Measurements from ENCODE around the gene HSPA4. TPM values are rescaled to one million over a fixed set of nuclear protein-coding genes. Genes with fewer than 3 reads are reported as not detected.

HSPA4 gene
- total RNA-seq, 2 donors from 2014 or later, result 245 to 287 TPM

- H3K36me3 ChIP-seq (ENCODE audit: control insufficient read depth, insufficient read depth, low read length), result peaks cover 5% of the 10 kb centered on the region
- peak overlapping the region; percentile 99 for H3K27ac ChIP-seq (ENCODE audit: low read depth, low read length)
- H3K9ac ChIP-seq (ENCODE audit: extremely low read depth, low read length, poor library complexity, severe bottlenecking), result peak overlapping the region; percentile 100
- peaks cover 12% of the 10 kb centered on the region for H3K4me1 ChIP-seq (ENCODE audit: control insufficient read depth, insufficient read depth, low read length)
- peak overlapping the region; percentile 100 for H3K27ac Mint-ChIP-seq
- no peaks in the 10 kb centered on the region for H3K9me3 Mint-ChIP-seq
- H3K4me3 ChIP-seq (ENCODE audit: low read length), result peak overlapping the region; percentile 98
- no peaks in the 10 kb centered on the region for H3K27me3 ChIP-seq (ENCODE audit: control insufficient read depth, insufficient read depth, low read length, poor library complexity, severe bottlenecking)
- DNase-seq, result peak; percentile 78
- 18 to 29% methylated on average over 3 to 4 of the region's 4 CpGs for WGBS, 2 experiments (ENCODE audit: insufficient coverage in 1 of 2, insufficient read length in 1 of 2)
- no peak for TF ChIP-seq CTCF (conservative IDR thresholded peaks at IDR 0.05)
- peaks cover 11% of the 10 kb centered on the region for H3K36me3 Mint-ChIP-seq (ENCODE audit: low read depth)
- H3K27me3 Mint-ChIP-seq (ENCODE audit: insufficient read depth), result no peaks in the 10 kb centered on the region
- H3K9me3 ChIP-seq (ENCODE audit: control insufficient read depth, low read length), result no peaks in the 10 kb centered on the region
- peaks cover 30% of the 10 kb centered on the region for H3K4me1 Mint-ChIP-seq
- H3K4me3 Mint-ChIP-seq, result peak overlapping the region; percentile 95
Measured at GRCh38 chr5:133050521-133050920, 1.3 kb upstream of the HSPA4 start.

- TF ChIP-seq CTCF (conservative IDR thresholded peaks at IDR 0.05), result no peak
- Mint-ChIP-seq H3K4me3 (peak overlapping the region; percentile 95), H3K27me3 (ENCODE audit: insufficient read depth) (no peaks in the 10 kb centered on the region), H3K27ac (peak overlapping the region; percentile 100), H3K36me3 (ENCODE audit: low read depth) (peaks cover 13% of the 10 kb centered on the region), H3K9me3 (no peaks in the 10 kb centered on the region), H3K4me1 (peaks cover 30% of the 10 kb centered on the region)
- Histone ChIP-seq H3K4me3 (ENCODE audit: low read length) (peak overlapping the region; percentile 98), H3K9me3 (ENCODE audit: control insufficient read depth, low read length) (no peaks in the 10 kb centered on the region), H3K9ac (ENCODE audit: extremely low read depth, low read length, poor library complexity, severe bottlenecking) (peak overlapping the region; percentile 100), H3K27me3 (ENCODE audit: control insufficient read depth, insufficient read depth, low read length, poor library complexity, severe bottlenecking) (no peaks in the 10 kb centered on the region), H3K36me3 (ENCODE audit: control insufficient read depth, insufficient read depth, low read length) (peaks cover 5% of the 10 kb centered on the region), H3K4me1 (ENCODE audit: control insufficient read depth, insufficient read depth, low read length) (peaks cover 12% of the 10 kb centered on the region), H3K27ac (ENCODE audit: low read depth, low read length) (peak overlapping the region; percentile 99)
- WGBS, 2 experiments (ENCODE audit: insufficient coverage in 1 of 2, insufficient read length in 1 of 2), result 8 to 9% methylated on average over 6 to 15 of the region's 15 CpGs
- DNase-seq, result no peak
Measured at GRCh38 chr5:133051061-133051541, 712 bp upstream of the HSPA4 start.

DNA sequence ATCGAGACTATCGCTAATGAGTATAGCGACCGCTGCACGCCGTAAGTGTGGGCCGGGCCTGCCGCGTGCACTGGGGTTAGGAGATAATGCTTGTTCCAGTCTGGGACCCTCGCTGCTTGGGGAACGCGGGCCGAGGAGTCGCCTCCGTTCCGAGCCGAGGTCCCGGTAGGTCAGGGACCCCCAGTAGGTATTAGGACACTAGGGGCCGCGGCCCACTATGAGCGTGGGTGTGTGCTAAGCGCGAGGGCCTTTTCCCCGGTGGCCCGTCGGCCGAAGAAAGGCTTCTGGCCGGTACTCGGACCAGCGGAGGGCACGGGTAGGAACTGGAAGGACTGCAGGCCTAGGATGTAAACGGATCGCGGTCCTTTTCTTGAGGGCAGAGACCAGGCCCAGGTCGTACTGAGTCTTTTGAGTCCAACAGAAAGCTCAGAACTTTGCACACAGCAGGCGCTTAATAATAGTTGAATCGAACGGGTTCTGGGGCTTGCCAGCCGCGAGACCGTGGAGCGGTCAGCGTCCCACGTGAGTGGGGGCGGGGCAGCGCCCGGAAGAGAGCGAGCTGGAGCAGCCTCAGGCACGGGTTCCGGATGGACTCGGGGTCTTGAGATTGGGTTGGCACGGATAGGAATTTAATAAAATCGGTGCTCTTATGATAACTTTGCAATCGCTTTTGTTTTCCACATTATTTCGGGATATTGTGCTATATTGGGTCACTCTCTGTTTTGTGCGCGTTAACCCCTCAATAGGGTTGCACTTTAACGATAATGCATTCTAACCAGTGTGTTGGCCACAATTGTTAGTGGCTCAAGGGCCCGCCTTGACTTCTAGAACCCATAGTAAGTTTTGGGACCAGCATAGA lies 733 bp downstream of the HSPA4 start:
- peak overlapping the region; percentile 100 for H3K9ac ChIP-seq (ENCODE audit: extremely low read depth, low read length, poor library complexity, severe bottlenecking)
- Mint-ChIP-seq H3K9me3 (no peaks in the 10 kb centered on the region), H3K36me3 (ENCODE audit: low read depth) (peaks cover 13% of the 10 kb centered on the region), H3K4me3 (peak overlapping the region; percentile 95), H3K27ac (peak overlapping the region; percentile 100), H3K4me1 (peaks cover 30% of the 10 kb centered on the region), H3K27me3 (ENCODE audit: insufficient read depth) (no peaks in the 10 kb centered on the region)
- H3K9me3 ChIP-seq (ENCODE audit: control insufficient read depth, low read length), result no peaks in the 10 kb centered on the region
- peaks cover 5% of the 10 kb centered on the region for H3K36me3 ChIP-seq (ENCODE audit: control insufficient read depth, insufficient read depth, low read length)
- 1% methylated on average over 40 to 59 of the region's 59 CpGs for WGBS, 2 experiments (ENCODE audit: insufficient coverage in 1 of 2, insufficient read length in 1 of 2)
- H3K4me1 ChIP-seq (ENCODE audit: control insufficient read depth, insufficient read depth, low read length), result peaks cover 12% of the 10 kb centered on the region
- H3K27ac ChIP-seq (ENCODE audit: low read depth, low read length), result peak overlapping the region; percentile 99
- peak overlapping the region; percentile 98 for H3K4me3 ChIP-seq (ENCODE audit: low read length)
- H3K27me3 ChIP-seq (ENCODE audit: control insufficient read depth, insufficient read depth, low read length, poor library complexity, severe bottlenecking), result no peaks in the 10 kb centered on the region
- peak; percentile 77 for DNase-seq
- no peak for TF ChIP-seq CTCF (conservative IDR thresholded peaks at IDR 0.05)

Data from endodermal cell (in vitro differentiated cells).